Small intestine (tissue), 7 donors: ENCODE data around the gene PLXNA4. TPM values are rescaled to one million over a fixed set of nuclear protein-coding genes. Genes with fewer than 3 reads are reported as not detected.

Source experiments
- DNase-seq, 2 donors: peaks; one replicate each; pipeline versions ENCODE4 v3.0.0 to v3.0.0-alpha.2; 2013
- FAIRE-seq: peaks from 2 replicates; lab custom pipeline; 2012; peaks lifted over from hg19 to GRCh38; lab: Jason Lieb, UNC
- H3K27ac ChIP-seq, 3 donors: one replicate each; pipeline ENCODE4 v1.5.1; 2013; ENCODE audit warnings: low read length in 2 of 3, mild to moderate bottlenecking in 2 of 3, control low read depth in 1 of 3, inconsistent platforms in 1 of 3, low read depth in 1 of 3, moderate library complexity in 1 of 3
- H3K27me3 ChIP-seq, 3 donors: one replicate each; pipeline ENCODE4 v1.6.1; 2013; ENCODE audit warnings: low read length in 3 of 3, inconsistent platforms in 1 of 3; ENCODE audit not compliant: control insufficient read depth in 3 of 3, insufficient read depth in 3 of 3
- H3K36me3 ChIP-seq, 3 donors: one replicate each; pipeline ENCODE4 v1.6.1; 2013; ENCODE audit warnings: low read length in 3 of 3, inconsistent platforms in 1 of 3, low read depth in 1 of 3, mild to moderate bottlenecking in 1 of 3, moderate library complexity in 1 of 3; ENCODE audit not compliant: control insufficient read depth in 3 of 3, insufficient read depth in 2 of 3
- H3K4me1 ChIP-seq, 3 donors: one replicate each; pipeline ENCODE4 v1.6.1; 2013; ENCODE audit warnings: low read length in 2 of 3, inconsistent platforms in 1 of 3, low read depth in 1 of 3, mild to moderate bottlenecking in 1 of 3, moderate library complexity in 1 of 3; ENCODE audit not compliant: control insufficient read depth in 3 of 3, insufficient read depth in 2 of 3
- H3K4me3 ChIP-seq, 3 donors: one replicate each; pipeline ENCODE4 v1.5.1; 2013; ENCODE audit warnings: low read length in 3 of 3, control low read depth in 1 of 3, inconsistent platforms in 1 of 3, low read depth in 1 of 3, mild to moderate bottlenecking in 1 of 3, moderate library complexity in 1 of 3
- H3K9me3 ChIP-seq, 2 donors: one replicate each; pipeline ENCODE4 v1.6.1; 2013; ENCODE audit warnings: low read depth in 1 of 2, low read length in 1 of 2; ENCODE audit not compliant: control insufficient read depth in 2 of 2, insufficient read depth in 1 of 2
- WGBS, 3 donors: extraction: QIAGEN DNeasy Blood & Tissue Kit; methylation state at CpG; one replicate each; pipeline ENCODE4 v1.1.7; 2013; 5-methylcytosine and 5-hydroxymethylcytosine counted together
- polyA plus RNA-seq, 4 donors: library from polyadenylated mRNA; stranded (reverse) in 3 of 4; unstranded in 1 of 4; fragments of 200-250 nt in 3 of 4; fragments of 120-200 nt in 1 of 4; gene quantifications; one replicate each; pipeline versions ENCODE4 v1.2.1 to v1.2.3, GENCODE V29; 2013
- donor health status: healthy with polysubstance abuse.
- donor health status: control.
- donor health status: control.
- donor health status: Bipolar disorder and iron deficiency.
- donor health status: healthy.

PLXNA4 gene
- polyA plus RNA-seq, 4 donors: under 0.01 to 3.9 (median 1.2) TPM; not detected in 1

DNA sequence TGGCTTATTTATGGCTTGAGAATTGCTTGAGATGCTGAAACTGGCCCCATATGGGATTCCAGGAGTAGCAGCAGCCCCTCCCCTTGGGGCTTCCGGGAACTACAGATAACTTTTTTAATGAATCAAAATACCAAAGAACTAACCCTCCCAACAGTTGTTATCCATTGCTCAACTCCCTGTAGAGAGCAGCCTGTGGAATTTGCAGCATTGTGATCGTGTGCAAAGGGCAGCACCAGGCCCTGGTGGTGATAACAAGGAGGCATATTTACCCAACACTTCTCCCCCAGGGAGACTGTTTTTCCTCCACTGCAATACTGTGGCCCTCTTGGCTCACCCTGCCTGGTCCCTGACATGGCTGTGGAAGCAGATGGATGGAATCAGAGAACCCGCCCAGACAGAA, 196.2 kb downstream of the PLXNA4 start:
- 24 to 52% (median 31%) methylated on average over 3 of the region's 3 CpGs for WGBS, 3 donors

DNA sequence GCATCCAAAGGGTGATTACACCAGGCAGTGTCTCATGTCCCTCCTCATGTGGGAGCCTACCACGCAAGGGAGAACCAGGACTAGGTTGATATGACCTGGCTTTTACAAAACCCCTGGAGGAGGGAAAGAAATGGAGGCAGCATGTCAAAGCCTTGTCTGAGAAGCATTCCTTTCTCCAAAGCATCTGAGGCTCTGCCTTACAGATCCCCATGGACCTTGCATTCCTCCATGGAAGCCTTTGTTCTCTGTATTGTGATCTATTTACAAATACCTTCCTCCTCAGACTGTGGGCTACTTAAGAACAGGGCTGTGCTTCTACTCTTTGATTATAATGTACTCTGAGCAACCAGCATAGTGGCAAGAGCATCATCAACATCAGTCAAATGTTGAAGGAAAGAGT, 197.0 kb downstream of the PLXNA4 start:
- peaks cover 11 to 75% (median 17%) of the 10 kb centered on the region in 3 donors for H3K4me1 ChIP-seq
- H3K27ac ChIP-seq: peak overlapping the region in 1 of 3 donors; percentile 45
- no peak for DNase-seq
- FAIRE-seq: no peak
- no peaks in the 10 kb centered on the region for H3K36me3 ChIP-seq
- H3K4me3 ChIP-seq: no peak overlapping the region
- WGBS, 3 donors: 78 to 89% (median 87%) methylated on average over 1 of the region's 1 CpG
- no peaks in the 10 kb centered on the region for H3K27me3 ChIP-seq
- H3K9me3 ChIP-seq: no peaks in the 10 kb centered on the region

More for the DNA sequence above, 196.2 kb downstream of the PLXNA4 start:
- H3K27me3 ChIP-seq: no peaks in the 10 kb centered on the region
- no peaks in the 10 kb centered on the region for H3K36me3 ChIP-seq
- DNase-seq: peak; percentile 76 to 81
- H3K4me1 ChIP-seq: peaks cover 9 to 67% (median 17%) of the 10 kb centered on the region in 3 donors
- H3K27ac ChIP-seq: no peak overlapping the region
- no peak overlapping the region for H3K4me3 ChIP-seq
- FAIRE-seq: no peak
- H3K9me3 ChIP-seq: no peaks in the 10 kb centered on the region

DNA sequence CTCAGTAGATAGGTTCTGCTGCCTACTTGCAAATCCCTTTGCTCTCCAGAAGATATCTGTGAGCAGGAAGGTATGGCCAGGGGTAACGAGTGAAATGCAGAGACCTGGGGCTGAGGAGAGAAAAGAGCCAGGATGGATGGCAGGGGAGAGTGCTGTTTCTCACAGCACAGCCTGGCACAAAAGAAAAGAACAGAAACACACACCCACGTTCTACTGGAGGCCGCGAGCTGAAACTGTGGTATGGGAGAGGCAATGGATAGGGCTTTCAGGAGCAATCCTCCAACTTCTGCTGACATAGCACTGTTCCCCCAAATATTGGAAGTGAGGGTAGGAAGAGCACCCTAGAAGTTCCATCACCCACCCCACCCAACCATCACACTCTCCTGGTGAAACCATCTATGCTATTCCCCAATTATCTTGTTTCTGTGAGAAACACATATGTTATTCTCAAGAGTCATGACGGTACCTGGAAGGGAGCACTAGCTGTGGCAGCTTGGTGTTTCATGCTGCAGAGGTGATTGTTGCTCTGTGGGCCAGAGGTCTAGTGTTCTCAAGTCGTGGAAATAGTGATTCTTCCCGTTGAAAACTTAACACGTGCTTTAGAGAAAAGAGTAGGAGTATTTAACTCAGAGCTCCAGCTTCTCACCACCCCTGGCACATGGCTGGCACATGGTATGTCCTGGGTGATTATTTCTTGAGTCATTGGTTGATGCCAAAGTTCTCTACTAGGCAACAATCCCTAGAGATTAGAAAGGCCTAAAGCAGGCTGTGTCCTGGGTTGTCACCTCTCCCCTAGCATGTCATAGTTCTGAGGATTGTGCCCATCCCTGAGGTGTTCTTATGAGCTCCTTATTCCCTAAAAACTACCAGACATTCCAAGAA, 198.3 kb downstream of the PLXNA4 start:
- WGBS, 3 donors: 68 to 86% (median 76%) methylated on average over 8 of the region's 8 CpGs
- H3K9me3 ChIP-seq: no peaks in the 10 kb centered on the region
- no peaks in the 10 kb centered on the region for H3K27me3 ChIP-seq
- peak overlapping the region; percentile 8 to 65 (median 42) for H3K27ac ChIP-seq
- peaks cover 16 to 73% (median 17%) of the 10 kb centered on the region in 3 donors for H3K4me1 ChIP-seq
- no peak overlapping the region for H3K4me3 ChIP-seq
- H3K36me3 ChIP-seq: no peaks in the 10 kb centered on the region
- DNase-seq (peak; percentile 59 to 87), FAIRE-seq (no peak)

DNA sequence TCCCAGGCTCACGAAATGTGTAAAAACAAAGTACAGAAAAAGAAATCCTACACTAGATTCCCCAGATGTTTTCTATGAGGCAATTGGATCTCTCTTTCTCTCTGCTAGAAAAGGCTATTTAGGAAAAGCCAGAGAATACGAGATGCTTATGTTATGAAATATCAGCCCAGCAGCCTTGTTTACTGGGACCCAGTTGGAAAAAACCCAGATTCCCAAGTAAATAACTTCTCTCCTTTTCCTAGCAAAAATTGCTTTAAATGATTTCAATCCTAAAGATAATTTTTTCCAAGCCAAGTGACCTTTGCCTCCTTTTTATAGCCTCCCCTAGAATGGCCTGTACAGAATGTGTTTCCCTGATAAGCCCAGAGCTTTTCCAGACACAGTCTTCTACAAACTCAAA, 199.3 kb downstream of the PLXNA4 start:
- Histone ChIP-seq H3K9me3 (no peaks in the 10 kb centered on the region), H3K27ac (peak overlapping the region; percentile 59 to 79 (median 68)), H3K36me3 (no peaks in the 10 kb centered on the region), H3K4me3 (no peak overlapping the region), H3K4me1 (peaks cover 16 to 69% (median 17%) of the 10 kb centered on the region in 3 donors), H3K27me3 (no peaks in the 10 kb centered on the region)
- no peak for FAIRE-seq
- peak; percentile 85 to 86 for DNase-seq
- WGBS, 3 donors: 3 to 34% (median 27%) methylated on average over 2 of the region's 2 CpGs

DNA sequence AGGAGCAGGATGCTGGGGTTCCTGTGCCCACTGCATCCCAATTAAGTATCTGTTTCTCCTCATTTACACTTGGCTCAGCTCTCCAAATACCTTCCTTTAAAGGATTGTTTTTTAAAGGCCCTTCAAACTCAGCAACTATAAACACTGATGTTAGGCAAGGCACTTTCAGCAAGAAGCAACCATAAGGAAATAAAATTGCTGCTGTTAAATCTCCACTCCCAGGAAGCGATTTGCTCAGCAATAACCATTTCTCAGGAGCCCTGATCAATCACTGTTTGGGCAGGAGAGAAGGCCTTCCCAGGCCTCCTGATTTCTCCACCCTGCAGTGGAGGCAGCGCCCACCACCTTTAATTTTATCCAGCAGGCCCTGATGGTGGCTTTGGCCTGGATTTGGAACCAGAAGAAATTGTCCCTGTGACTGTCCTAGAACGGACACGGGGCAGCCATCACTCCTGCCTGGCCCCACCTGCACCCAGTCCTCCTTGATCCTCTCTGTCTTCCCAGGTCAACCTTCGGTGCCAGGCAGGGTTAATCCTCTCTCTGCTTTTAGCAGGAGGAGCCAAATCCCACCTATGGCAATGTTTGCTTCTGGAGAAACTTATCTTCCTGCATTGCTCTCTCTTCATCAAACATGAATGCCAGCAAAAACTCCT, 199.8 kb downstream of the PLXNA4 start:
- WGBS, 3 donors: 19 to 53% (median 39%) methylated on average over 5 of the region's 5 CpGs
- H3K4me1 ChIP-seq: peaks cover 16 to 65% (median 17%) of the 10 kb centered on the region in 3 donors
- H3K36me3 ChIP-seq: no peaks in the 10 kb centered on the region
- peak; percentile 43 to 56 for DNase-seq
- H3K4me3 ChIP-seq: no peak overlapping the region
- no peaks in the 10 kb centered on the region for H3K9me3 ChIP-seq
- H3K27me3 ChIP-seq: no peaks in the 10 kb centered on the region
- no peak for FAIRE-seq
- peak overlapping the region; percentile 59 to 79 (median 68) for H3K27ac ChIP-seq

DNA sequence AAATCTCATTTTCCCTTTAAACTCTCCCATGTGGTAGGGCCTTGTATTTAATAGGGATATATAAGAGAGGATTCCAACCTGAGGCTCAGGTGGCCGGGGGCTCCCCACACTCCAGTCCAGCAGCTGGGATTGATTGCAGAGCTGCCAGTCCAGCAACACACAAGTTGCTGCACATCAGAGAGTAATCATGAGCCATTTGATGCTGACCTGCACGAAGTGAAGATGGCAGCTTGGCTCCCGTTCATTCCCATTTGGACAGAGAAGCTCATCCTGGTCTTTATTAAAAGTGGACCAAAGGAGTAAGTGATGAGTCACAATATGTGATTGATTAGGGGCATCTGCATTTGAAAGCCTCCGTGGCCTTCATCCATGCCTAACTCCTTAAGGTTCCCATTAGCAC, 202.4 kb downstream of the PLXNA4 start:
- Histone ChIP-seq H3K4me3 (no peak overlapping the region), H3K27me3 (no peaks in the 10 kb centered on the region), H3K4me1 (peaks cover 17 to 45% (median 18%) of the 10 kb centered on the region in 3 donors), H3K9me3 (no peaks in the 10 kb centered on the region), H3K36me3 (no peaks in the 10 kb centered on the region), H3K27ac (no peak overlapping the region)
- FAIRE-seq (no peak), DNase-seq (no peak)
- WGBS, 3 donors: 80 to 99% (median 82%) methylated on average over 4 of the region's 4 CpGs

DNA sequence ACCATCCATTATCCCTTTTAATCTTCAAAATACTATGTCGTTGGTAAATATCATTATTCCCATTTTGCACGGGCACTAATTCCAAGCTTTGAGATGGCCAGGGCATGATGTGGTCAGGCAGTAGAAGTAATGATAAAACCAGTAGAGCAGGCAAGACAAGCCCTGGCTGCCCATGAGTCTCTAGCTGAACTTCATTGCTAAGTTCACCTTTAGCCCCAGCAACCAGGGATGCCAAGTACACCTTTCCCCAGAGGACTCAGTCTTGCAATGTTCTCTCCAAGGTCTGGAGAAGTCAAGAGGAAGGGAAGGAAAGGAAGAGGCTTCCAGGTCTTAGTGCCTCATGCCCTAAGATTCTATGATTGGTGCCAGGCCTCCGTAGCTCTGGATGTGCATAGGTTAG, 203.2 kb downstream of the PLXNA4 start:
- FAIRE-seq: no peak
- peaks cover 14 to 39% (median 23%) of the 10 kb centered on the region in 3 donors for H3K4me1 ChIP-seq
- peak overlapping the region in 2 of 3 donors; percentile 5 to 41 for H3K27ac ChIP-seq

DNA sequence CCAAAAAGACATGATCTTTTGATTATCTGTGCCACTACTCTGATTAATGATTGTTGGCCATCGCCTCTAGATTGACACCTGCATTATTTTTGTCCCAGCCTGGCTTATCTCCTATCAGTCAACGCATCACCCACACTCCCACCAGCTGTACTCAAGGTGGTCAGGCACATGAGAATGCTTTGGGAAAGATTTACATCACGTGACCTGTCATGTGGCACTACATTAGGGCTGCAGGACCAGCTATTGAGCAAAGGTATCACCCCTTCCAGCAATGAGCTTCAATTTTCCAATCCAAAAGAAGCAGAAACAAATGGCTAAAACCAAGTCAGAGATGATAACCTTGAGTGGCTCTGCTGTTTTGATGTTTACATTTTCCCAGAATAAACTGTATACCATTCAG, 204.3 kb downstream of the PLXNA4 start:
- no peaks in the 10 kb centered on the region for H3K36me3 ChIP-seq
- H3K27ac ChIP-seq: no peak overlapping the region
- DNase-seq: no peak
- peaks cover 9 to 28% (median 19%) of the 10 kb centered on the region in 3 donors for H3K4me1 ChIP-seq
- no peak overlapping the region for H3K4me3 ChIP-seq
- no peak for FAIRE-seq
- H3K9me3 ChIP-seq: no peaks in the 10 kb centered on the region
- no peaks in the 10 kb centered on the region for H3K27me3 ChIP-seq
- whole genome bisulfite sequencing, 3 donors: 66 to 83% (median 82%) methylated on average over 3 of the region's 3 CpGs

More for the DNA sequence above, 203.2 kb downstream of the PLXNA4 start:
- H3K27me3 ChIP-seq: no peaks in the 10 kb centered on the region
- H3K36me3 ChIP-seq: no peaks in the 10 kb centered on the region
- no peaks in the 10 kb centered on the region for H3K9me3 ChIP-seq
- 27 to 71% (median 35%) methylated on average over 3 of the region's 3 CpGs for WGBS, 3 donors
- H3K4me3 ChIP-seq: no peak overlapping the region
- peak in 1 of 2 donors; percentile 86 for DNase-seq
